Prostate gland (tissue), 2 donors: ENCODE data around the gene SYT7.

Source experiments
- CTCF ChIP-seq, 4 experiments: fragments of 200-600 bp in 2 of 4; fragments of 450-650 bp in 2 of 4; sonication (generic) in 2 of 4; IDR thresholded peaks; 1 replicate in 3 of 4; 2 replicates in 1 of 4; pipeline ENCODE4 v1.5.1; 2016 to 2019; ENCODE audit warnings: antibody characterized with exemption in 4 of 4, mild to moderate bottlenecking in 2 of 4, moderate library complexity in 2 of 4
- POLR2A ChIP-seq: fragments of 450-650 bp; IDR thresholded peaks from one replicate; pipeline ENCODE4 v1.6.1; 2016; ENCODE audit warnings: antibody characterized with exemption, mild to moderate bottlenecking
- POLR2AphosphoS5 ChIP-seq: sonication (generic); formaldehyde crosslinking; IDR thresholded peaks from one replicate; pipeline ENCODE4 v1.6.1; 2017; ENCODE audit warnings: antibody characterized with exemption

GRCh38 chr11:61552108-61552635, 28.7 kb downstream of the SYT7 start:
- TF ChIP-seq CTCF (IDR thresholded peaks at IDR 0.05) (no peak), POLR2AphosphoS5 (no peak), POLR2A (no peak)
